SK-N-MC (cell line): Measurements from ENCODE around the gene HPSE.
A peak's percentile ranks its signal among the peaks of the same experiment; 100 is the strongest.

Experiments used
- DNase-seq: peaks from one replicate; pipeline ENCODE4 v3.0.0-alpha.2; 2011; ENCODE audit warnings: low read depth, low spot score
- H3K27ac ChIP-seq: fragments of 200-600 bp; sonication (generic); 2 replicates; pipeline ENCODE4 v1.5.1; 2016; ENCODE audit warnings: mixed run types
- H3K36me3 ChIP-seq: fragments of 200-600 bp; sonication (generic); 2 replicates; pipeline ENCODE4 v1.6.1; 2017; ENCODE audit warnings: antibody characterized with exemption, low read length, mixed read lengths; ENCODE audit not compliant: insufficient read depth
- H3K4me3 ChIP-seq: fragments of 200-600 bp; sonication (generic); 2 replicates; pipeline ENCODE4 v1.5.1; 2016
- H3K9ac ChIP-seq: fragments of 200-600 bp; sonication (generic); 2 replicates; pipeline ENCODE4 v1.8.0; 2017; ENCODE audit warnings: mixed run types, mixed read lengths; ENCODE audit not compliant: insufficient read length
- H3K9me3 ChIP-seq: fragments of 200-600 bp; sonication (generic); 2 replicates; pipeline ENCODE4 v1.6.1; 2017; ENCODE audit warnings: low read depth, mild to moderate bottlenecking, antibody characterized with exemption, low read length, moderate library complexity, mixed read lengths
- EZH2 ChIP-seq: fragments of 200-600 bp; sonication (generic); IDR thresholded peaks from one replicate; pipeline ENCODE4 v1.6.1; 2017; ENCODE audit warnings: antibody characterized with exemption
- FOXP2 ChIP-seq: optimal IDR thresholded peaks from 2 replicates; pipeline ENCODE3; 2011; ENCODE audit warnings: mild to moderate bottlenecking, moderate library complexity; ENCODE audit not compliant: insufficient read depth; ENCODE audit errors: extremely low read length, control extremely low read depth
- POLR2AphosphoS5 ChIP-seq: IDR thresholded peaks from 2 replicates; pipeline ENCODE4 v1.6.1; 2012; ENCODE audit warnings: mild to moderate bottlenecking, low read depth, low read length, borderline replicate concordance

Gene HPSE

DNA sequence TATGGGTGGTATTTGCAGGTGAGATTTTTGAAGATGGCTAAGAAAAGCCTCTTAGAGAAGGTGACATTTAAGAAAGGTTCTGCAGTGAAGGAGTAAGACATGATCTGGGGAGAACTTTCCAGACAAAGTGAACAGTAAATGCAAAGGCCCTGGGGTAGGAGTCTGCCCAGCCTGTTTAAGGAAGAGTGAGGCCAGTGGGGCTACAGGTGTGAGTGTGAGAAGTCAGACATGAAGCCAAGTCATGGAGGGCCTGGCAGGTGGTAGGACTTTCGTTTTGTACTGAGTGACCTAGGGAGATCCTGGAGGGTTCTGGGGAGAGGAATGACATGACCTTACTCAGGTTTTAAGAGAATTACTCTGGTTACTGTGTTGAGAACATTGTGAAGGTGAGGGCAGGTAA, 71.5 kb downstream of the HPSE start:
- Histone ChIP-seq H3K9me3 (no peaks in the 10 kb centered on the region), H3K4me3 (no peak overlapping the region), H3K36me3 (peaks cover 30% of the 10 kb centered on the region), H3K27ac (no peak overlapping the region), H3K9ac (no peak overlapping the region)
- no peak for DNase-seq
- TF ChIP-seq FOXP2: no peak
- no peak for TF ChIP-seq POLR2AphosphoS5
- no peak for TF ChIP-seq EZH2

DNA sequence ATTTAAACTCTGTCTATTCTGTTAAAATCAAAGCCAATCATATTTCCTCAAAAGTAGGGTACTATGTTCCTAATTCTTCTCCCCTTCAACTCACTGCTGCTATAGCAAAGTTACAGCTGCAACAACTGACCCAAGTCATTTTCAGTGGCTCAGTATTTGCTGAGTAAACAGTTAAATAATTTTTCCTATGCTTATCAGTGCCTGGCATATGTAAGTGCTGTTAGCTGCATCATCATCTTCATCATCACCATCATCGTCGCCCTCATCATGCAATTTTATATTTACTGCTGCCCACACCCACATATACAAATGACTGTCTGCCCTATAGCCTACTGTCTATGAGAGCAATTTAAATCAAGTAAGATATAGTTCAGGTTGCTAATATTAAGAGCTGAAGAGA, 72.0 kb downstream of the HPSE start:
- H3K27ac ChIP-seq: no peak overlapping the region
- TF ChIP-seq EZH2 (no peak), POLR2AphosphoS5 (no peak), FOXP2 (no peak)
- DNase-seq: no peak
- no peaks in the 10 kb centered on the region for H3K9me3 ChIP-seq
- H3K9ac ChIP-seq: no peak overlapping the region
- H3K36me3 ChIP-seq: peaks cover 32% of the 10 kb centered on the region
- no peak overlapping the region for H3K4me3 ChIP-seq

DNA sequence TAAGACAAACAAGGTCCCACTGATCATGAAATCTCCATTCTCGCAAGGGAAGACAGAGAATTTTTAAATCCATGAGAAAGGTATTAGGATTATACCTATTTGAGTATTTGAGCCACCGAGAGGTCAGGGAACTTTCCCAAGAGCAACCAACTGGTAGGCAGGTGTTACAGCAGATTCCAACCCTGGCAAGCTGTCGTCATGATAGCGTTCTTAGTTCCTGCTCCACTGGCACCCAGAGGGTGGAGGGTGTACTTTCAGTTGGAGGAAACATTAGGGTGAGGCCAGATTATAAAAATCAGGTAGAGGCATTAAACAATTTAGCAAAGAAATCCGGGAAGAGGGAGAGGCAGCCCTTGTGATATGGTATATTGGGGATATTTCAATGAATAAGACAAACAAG, 73.3 kb downstream of the HPSE start:
- no peak for DNase-seq
- TF ChIP-seq POLR2AphosphoS5 (no peak), EZH2 (no peak), FOXP2 (no peak)
- peaks cover 33% of the 10 kb centered on the region for H3K36me3 ChIP-seq
- H3K9ac ChIP-seq: no peak overlapping the region
- H3K9me3 ChIP-seq: no peaks in the 10 kb centered on the region
- H3K4me3 ChIP-seq: no peak overlapping the region
- no peak overlapping the region for H3K27ac ChIP-seq

DNA sequence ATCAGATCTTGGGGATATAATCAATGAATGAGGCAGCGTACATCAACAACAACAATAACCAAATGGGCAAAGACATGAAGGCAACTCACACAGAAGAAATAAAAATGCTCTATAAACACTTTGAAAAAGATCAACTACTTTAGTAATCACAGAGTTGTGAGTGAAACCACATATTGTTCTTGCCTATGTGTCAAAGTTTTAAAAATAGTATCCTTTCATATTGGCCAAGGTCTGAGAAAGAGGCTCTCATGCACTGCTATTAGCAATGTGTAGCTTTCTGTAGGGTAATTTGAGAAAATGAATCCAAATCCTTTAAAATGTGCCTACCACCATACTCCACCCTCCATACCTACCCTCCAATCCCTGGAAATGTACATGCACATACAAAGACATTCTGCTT, 75.1 kb downstream of the HPSE start:
- peaks cover 28% of the 10 kb centered on the region for H3K36me3 ChIP-seq
- no peaks in the 10 kb centered on the region for H3K9me3 ChIP-seq
- no peak for DNase-seq
- H3K4me3 ChIP-seq: no peak overlapping the region
- H3K27ac ChIP-seq: no peak overlapping the region
- TF ChIP-seq FOXP2 (no peak), EZH2 (no peak), POLR2AphosphoS5 (no peak)
- no peak overlapping the region for H3K9ac ChIP-seq

DNA sequence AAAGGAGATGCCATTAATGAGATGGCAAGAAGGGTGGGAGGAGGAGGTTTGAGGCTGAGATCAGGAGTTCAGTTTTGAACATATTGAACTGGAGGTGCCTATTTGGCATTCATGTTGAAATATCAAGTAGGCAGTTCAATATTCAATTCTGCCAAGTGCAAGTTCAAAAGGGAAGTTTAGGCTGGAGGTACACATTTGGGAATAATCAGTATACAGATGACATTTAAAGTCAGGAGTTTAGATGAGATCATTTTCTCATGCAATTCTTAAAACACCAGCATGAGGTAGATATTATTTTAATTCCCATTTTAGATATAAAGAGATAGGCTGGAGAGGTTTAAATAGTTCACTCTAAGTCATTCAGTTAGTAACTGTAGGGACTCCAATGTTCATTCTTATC, 76.2 kb downstream of the HPSE start:
- no peak overlapping the region for H3K27ac ChIP-seq
- no peak for DNase-seq
- no peak overlapping the region for H3K4me3 ChIP-seq
- H3K36me3 ChIP-seq: peaks cover 28% of the 10 kb centered on the region
- no peaks in the 10 kb centered on the region for H3K9me3 ChIP-seq
- TF ChIP-seq EZH2 (no peak), FOXP2 (no peak), POLR2AphosphoS5 (no peak)
- H3K9ac ChIP-seq: no peak overlapping the region

DNA sequence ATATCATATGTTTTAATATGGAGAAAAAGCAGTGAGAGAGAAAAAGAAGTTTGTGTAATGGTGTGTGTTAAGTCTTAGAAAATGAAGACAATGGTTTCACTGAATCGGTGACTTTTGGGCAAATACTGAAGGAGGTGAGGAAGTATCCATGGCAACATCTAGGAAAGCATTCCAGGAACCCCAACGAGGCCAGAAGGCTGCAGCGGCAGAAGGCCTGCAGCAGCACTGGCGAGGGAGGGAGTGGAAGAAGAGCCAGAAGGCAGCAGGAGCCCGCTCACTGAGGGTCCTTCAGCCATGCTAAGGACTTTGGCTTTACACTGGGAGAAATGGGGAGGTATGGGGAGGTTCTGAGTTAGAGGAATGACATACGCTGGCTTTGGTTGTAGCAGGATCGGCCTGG, 76.8 kb downstream of the HPSE start:
- Histone ChIP-seq H3K9me3 (no peaks in the 10 kb centered on the region), H3K27ac (no peak overlapping the region), H3K36me3 (peaks cover 23% of the 10 kb centered on the region), H3K9ac (no peak overlapping the region), H3K4me3 (no peak overlapping the region)
- DNase-seq: no peak
- TF ChIP-seq POLR2AphosphoS5: no peak
- TF ChIP-seq FOXP2: no peak
- no peak for TF ChIP-seq EZH2

DNA sequence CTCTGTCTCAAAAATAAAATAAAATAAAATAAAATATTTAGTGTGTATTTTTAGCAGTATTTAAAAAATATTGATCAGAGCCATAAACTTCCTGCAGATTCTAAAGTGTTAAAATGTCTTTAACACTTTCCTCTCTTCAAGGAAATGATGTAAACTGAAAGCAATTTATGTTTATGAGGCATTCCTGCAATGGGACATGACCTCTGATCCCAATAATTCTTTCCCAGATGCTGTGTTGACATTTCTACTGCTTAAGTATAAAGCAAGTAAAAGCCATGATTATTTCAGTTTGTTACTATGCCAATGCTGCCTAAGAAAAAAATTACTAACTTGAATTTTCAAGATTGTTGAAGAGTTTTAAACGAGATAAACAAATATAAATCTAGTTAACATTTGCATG, 79.1 kb downstream of the HPSE start:
- H3K9ac ChIP-seq: no peak overlapping the region
- peaks cover 7% of the 10 kb centered on the region for H3K36me3 ChIP-seq
- peak; percentile 55 for DNase-seq
- 0 out of 2 replicates have a peak overlapping the region, but pooled peaks have one; percentile 22 for H3K4me3 ChIP-seq
- H3K27ac ChIP-seq: no peak overlapping the region; the same call in 1 of the 2 replicates
- TF ChIP-seq EZH2: no peak
- no peak for TF ChIP-seq FOXP2
- no peak for TF ChIP-seq POLR2AphosphoS5
- H3K9me3 ChIP-seq: no peaks in the 10 kb centered on the region

DNA sequence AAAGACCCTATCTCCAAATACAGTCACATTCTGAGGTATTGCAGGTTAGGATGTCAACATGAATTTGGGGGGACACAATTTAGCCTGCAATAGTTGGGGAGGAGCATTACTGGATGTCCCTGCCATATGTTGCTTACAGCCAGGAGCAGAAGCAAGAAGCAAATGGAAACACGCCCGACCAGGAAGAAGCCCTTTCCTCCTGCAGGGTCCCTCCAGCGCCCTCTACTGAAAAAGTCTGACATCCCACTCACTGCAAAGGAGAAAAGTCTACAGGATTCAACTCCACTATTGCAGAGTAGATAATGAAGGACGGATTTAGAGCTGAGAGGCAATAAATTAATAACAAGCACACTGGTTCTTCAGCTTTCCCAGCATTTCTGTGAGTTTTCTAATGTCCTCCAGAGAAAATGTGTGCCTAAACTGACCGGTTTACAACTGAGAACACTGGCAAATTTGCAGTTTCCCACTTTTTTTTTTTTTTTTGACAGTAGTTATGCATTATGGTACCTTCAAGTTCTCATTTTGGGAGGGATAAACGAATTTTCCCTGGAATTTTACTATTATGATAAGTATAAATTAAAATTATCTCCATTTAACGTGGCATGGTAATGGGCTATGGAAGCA, 81.8 kb downstream of the HPSE start:
- Histone ChIP-seq H3K27ac (no peak overlapping the region), H3K4me3 (no peak overlapping the region), H3K9ac (no peak overlapping the region), H3K36me3 (peaks cover 5% of the 10 kb centered on the region), H3K9me3 (no peaks in the 10 kb centered on the region)
- peak; percentile 42 for DNase-seq
- no peak for TF ChIP-seq FOXP2
- TF ChIP-seq EZH2: no peak
- TF ChIP-seq POLR2AphosphoS5: no peak

DNA sequence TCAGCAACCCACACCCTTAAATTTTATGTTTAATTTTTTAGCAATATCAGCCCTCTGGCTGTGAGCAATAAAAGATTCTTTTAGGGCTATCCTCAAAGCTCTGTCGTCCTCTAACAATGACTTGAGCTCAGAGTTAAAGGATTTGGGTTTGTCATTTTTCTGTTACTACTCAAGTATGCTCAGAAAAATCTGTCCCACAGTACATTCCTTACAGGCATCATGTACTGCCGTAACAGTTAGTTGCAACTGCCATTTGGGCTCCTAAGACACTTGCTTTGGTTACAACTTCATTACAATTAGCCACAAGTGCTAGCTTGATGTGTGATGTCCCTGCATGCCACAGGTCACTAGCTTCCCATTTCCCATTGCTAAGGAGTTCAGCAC, 83.2 kb downstream of the HPSE start:
- DNase-seq: no peak
- no peaks in the 10 kb centered on the region for H3K9me3 ChIP-seq
- H3K4me3 ChIP-seq: no peak overlapping the region
- TF ChIP-seq EZH2 (no peak), FOXP2 (no peak), POLR2AphosphoS5 (no peak)
- H3K36me3 ChIP-seq: no peaks in the 10 kb centered on the region
- H3K9ac ChIP-seq: no peak overlapping the region
- no peak overlapping the region for H3K27ac ChIP-seq

DNA sequence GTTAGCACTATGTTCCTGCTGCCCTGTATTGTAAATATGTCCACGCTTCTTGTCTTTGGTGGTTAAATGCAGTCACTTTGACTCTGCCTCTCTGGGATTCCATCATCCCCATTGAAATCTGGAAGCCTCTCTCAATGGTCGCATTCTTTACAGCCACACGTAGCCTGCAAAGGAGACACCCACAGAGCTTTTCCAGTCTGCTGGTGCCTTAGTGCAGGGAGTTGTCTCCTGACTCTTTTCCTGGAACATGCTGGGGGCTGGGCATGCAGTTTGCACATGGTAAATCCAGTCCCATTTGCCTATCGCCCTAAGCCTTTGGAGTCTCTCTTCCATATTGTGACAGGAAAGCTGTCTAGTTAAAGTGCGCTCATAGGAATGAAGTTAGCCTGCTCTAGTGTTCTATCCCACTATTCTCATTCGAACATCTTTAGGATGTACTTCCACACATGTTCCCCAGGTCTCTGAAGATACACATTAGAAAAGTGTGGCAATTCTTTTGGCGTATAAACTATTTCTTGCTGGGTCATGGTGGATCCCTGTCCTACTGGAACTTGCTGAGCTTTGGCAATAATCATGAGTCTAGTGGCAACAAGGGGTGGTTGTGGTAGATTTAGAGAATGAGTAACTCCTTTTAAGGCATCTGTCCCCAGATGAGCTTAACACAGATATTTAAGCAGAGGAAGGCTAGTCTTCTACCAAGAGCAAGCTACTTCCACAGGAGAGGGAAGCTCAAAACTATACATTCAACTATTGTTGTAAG, 83.8 kb downstream of the HPSE start:
- Histone ChIP-seq H3K36me3 (no peaks in the 10 kb centered on the region), H3K4me3 (no peak overlapping the region), H3K9me3 (no peaks in the 10 kb centered on the region), H3K9ac (no peak overlapping the region), H3K27ac (no peak overlapping the region)
- no peak for DNase-seq
- TF ChIP-seq FOXP2: no peak
- TF ChIP-seq POLR2AphosphoS5: no peak
- TF ChIP-seq EZH2: no peak
